Heart left ventricle (tissue), 16 donors: Measurements from ENCODE around the gene NEUROD2. TPM values are rescaled to one million over a fixed set of nuclear protein-coding genes. Genes with fewer than 3 reads are reported as not detected.

Experiments
- ATAC-seq, 4 donors: fragments of 200-7000 bp; cut with Tn5 transposase; one replicate each; pipeline ENCODE4 v1.9.1; 2020 to 2022; ENCODE audit warnings: moderate library complexity in 4 of 4, mild to moderate bottlenecking in 3 of 4, moderate number of reproducible peaks in 1 of 4
- DNase-seq, 5 donors: peaks; one replicate each; pipeline ENCODE4 v3.0.0-alpha.2; 2020
- H3K27ac ChIP-seq, 12 donors: fragments of 200-600 bp; sonication (generic) in 4 of 12; one replicate each; pipeline versions ENCODE4 v1.5.0 to v1.8.0; 2016 to 2022; ENCODE audit warnings: mild to moderate bottlenecking in 2 of 12
- H3K27me3 ChIP-seq, 9 donors: fragments of 200-600 bp; sonication (generic) in 2 of 9; one replicate each; pipeline versions ENCODE4 v1.5.1 to v1.8.0; 2016 to 2022; ENCODE audit warnings: mild to moderate bottlenecking in 3 of 9
- H3K36me3 ChIP-seq, 9 donors: fragments of 200-600 bp; sonication (generic) in 2 of 9; one replicate each; pipeline versions ENCODE4 v1.5.0 to v1.8.0; 2018 to 2022; ENCODE audit warnings: mild to moderate bottlenecking in 2 of 9
- H3K4me1 ChIP-seq, 12 donors: fragments of 200-600 bp; sonication (generic) in 4 of 12; one replicate each; pipeline versions ENCODE4 v1.5.0 to v1.8.0; 2016 to 2022; ENCODE audit warnings: mild to moderate bottlenecking in 3 of 12
- H3K4me3 ChIP-seq, 12 donors: fragments of 200-600 bp; sonication (generic) in 4 of 12; one replicate each; pipeline versions ENCODE4 v1.5.0 to v1.8.0; 2017 to 2022; ENCODE audit warnings: mild to moderate bottlenecking in 9 of 12, moderate library complexity in 4 of 12
- H3K9me3 ChIP-seq, 12 donors: fragments of 200-600 bp; sonication (generic) in 4 of 12; one replicate each; pipeline versions ENCODE4 v1.5.0 to v1.8.0; 2016 to 2022; ENCODE audit warnings: mild to moderate bottlenecking in 1 of 12
- CTCF ChIP-seq, 12 donors: fragments of 200-600 bp; sonication (generic) in 4 of 12; IDR thresholded peaks; one replicate each; pipeline versions ENCODE4 v1.5.0 to v1.8.0; 2018 to 2022; ENCODE audit warnings: antibody characterized with exemption in 12 of 12, mild to moderate bottlenecking in 5 of 12
- POLR2A ChIP-seq, 2 donors: fragments of 450-650 bp; IDR thresholded peaks; one replicate each; pipeline ENCODE4 v1.6.1; 2017; ENCODE audit warnings: antibody characterized with exemption in 2 of 2, mild to moderate bottlenecking in 2 of 2, moderate library complexity in 2 of 2
- WGBS, 4 donors: extraction: QIAGEN DNeasy Blood & Tissue Kit in 2 of 4; methylation state at CpG; one replicate each; pipeline versions ENCODE4 v1.1.5 to v1.1.7; 2013 to 2018; 5-methylcytosine and 5-hydroxymethylcytosine counted together
- intact Hi-C, 10 donors: fragments of 100-400 bp; cut with DNase I; formaldehyde crosslinking; loops; one replicate each; pipeline versions ENCODE4 v1.11.1 to v1.14.2; 2022
- polyA plus RNA-seq, 2 donors: library from polyadenylated mRNA; stranded (reverse); fragments of 200-250 nt; gene quantifications; one replicate each; pipeline ENCODE4 v1.2.3, GENCODE V29; 2013
- total RNA-seq, 9 donors: library from RNA; depleted of rRNA in 2 of 9; stranded (reverse); fragments of >200 nt in 2 of 9; fragmentation: NEBNext Ultra II Directional in 3 of 9; extraction: Animal tissue kit (Norgen Biotek cat#: 25700) in 3 of 9; gene quantifications; one replicate each; pipeline versions ENCODE4 v1.1.0 to v1.2.4, GENCODE V29; 2016 to 2023
- donor health status: ischemic (EF 13 %, LVEDD 7.1; RV severe dilation, severe dysfunction).
- donor health status: healthy with polysubstance abuse.
- donor health status: DM: no; HTN: yes; CAD: no.
- donor health status: DM: no; HTN: no; CAD: no.
- donor health status: ischemic (EF 25% LVEDD 6.9; RV normal size, moderate dysfunction).
- donor health status: ischemic (EF 25% LVEDD 5.7; RV mildly dilated, moderate dysfunction).
- donor health status: healthy.
- donor health status: DM: yes; HTN: yes; CAD: no.
- donor health status: ischemic (EF 35%, LVEDD 5.7; RV mildly dilated, moderate dysfunction).
- donor health status: nonischemic (EF 11% LVEDD 7.7; RV severe dilation, severe dysfunction).
- donor health status: DM: yes; HTN: yes; CAD: no.
- donor health status: PGD.
- donor health status: ischemic (EF 29% LVEDD 5.4; RV normal size, mild dysfunction).
- donor health status: nonischemic (EF 23%, LVEDD 6.1; RV moderate dilation, normal function).

NEUROD2 gene
- total and polyA plus RNA-seq, 11 donors, result not detected

GRCh38 chr17:39635614-39636176, 28.0 kb upstream of the NEUROD2 start:
- WGBS, 4 donors, result 87 to 93% (median 87%) methylated on average over 7 to 8 of the region's 8 CpGs
- Histone ChIP-seq H3K9me3 (no peaks in the 10 kb centered on the region), H3K4me1 (peaks cover 9 to 49% (median 38%) of the 10 kb centered on the region in 12 donors), H3K4me3 (no peak overlapping the region), H3K36me3 (no peaks in the 10 kb centered on the region), H3K27me3 (peaks cover 0 to 9% (median 0%) of the 10 kb centered on the region in 9 donors), H3K27ac (peak overlapping the region in 1 of 12 donors; percentile 85)
- TF ChIP-seq CTCF (IDR thresholded peaks at IDR 0.05) (no peak), POLR2A (IDR thresholded peaks at IDR 0.05) (no peak)
- intact Hi-C loops, result loop anchor here in 5 of 10 donors (5.0 kb wide), 3 partner anchors 37 to 117 kb away; partner anchors contain the start of gene MIEN1 (in 1 of the 5)
- ATAC-seq (no peak), DNase-seq (no peak)

GRCh38 chr17:39634384-39634871, 26.7 kb upstream of the NEUROD2 start:
- H3K4me1 ChIP-seq, result peaks cover 9 to 36% (median 26%) of the 10 kb centered on the region in 12 donors
- no peak overlapping the region for H3K4me3 ChIP-seq
- intact Hi-C loops, result no loop called here
- TF ChIP-seq POLR2A (IDR thresholded peaks at IDR 0.05) (no peak), CTCF (IDR thresholded peaks at IDR 0.05) (peak; percentile 58 to 84 (median 76))
- WGBS, 4 donors, result 41 to 50% (median 49%) methylated on average over 2 of the region's 2 CpGs
- ATAC-seq (no peak), DNase-seq (no peak)
- H3K27me3 ChIP-seq, result peaks cover 0 to 14% (median 0%) of the 10 kb centered on the region in 9 donors
- H3K9me3 ChIP-seq, result no peaks in the 10 kb centered on the region
- no peak overlapping the region for H3K27ac ChIP-seq
- H3K36me3 ChIP-seq, result no peaks in the 10 kb centered on the region

- no peak overlapping the region for H3K27ac ChIP-seq
Observed at GRCh38 chr17:39633570-39634183, 26.0 kb upstream of the NEUROD2 start.

More at GRCh38 chr17:39633570-39634183, 26.0 kb upstream of the NEUROD2 start:
- ATAC-seq (no peak), DNase-seq (no peak)
- no peak overlapping the region for H3K4me3 ChIP-seq
- H3K36me3 ChIP-seq, result no peaks in the 10 kb centered on the region
- no peak for TF ChIP-seq CTCF (IDR thresholded peaks at IDR 0.05)
- no peak for TF ChIP-seq POLR2A (IDR thresholded peaks at IDR 0.05)
- no peaks in the 10 kb centered on the region for H3K9me3 ChIP-seq
- intact Hi-C loops, result no loop called here
- peaks cover 6 to 29% (median 19%) of the 10 kb centered on the region in 12 donors for H3K4me1 ChIP-seq
- H3K27me3 ChIP-seq, result peaks cover 0 to 17% (median 4%) of the 10 kb centered on the region in 9 donors
- WGBS, 4 donors, result 70 to 78% (median 77%) methylated on average over 7 to 8 of the region's 8 CpGs
